Suppressor macrophage treated with lipopolysaccharide for 1 hour (primary cell): ENCODE results near the gene BGN.

Experiments
- DNase-seq, 3 donors: peaks; one replicate each; pipeline ENCODE4 v3.0.0-alpha.2; 2020 to 2022

The BGN gene

GRCh38 chrX:153486171-153486570 lies 8.6 kb upstream of the BGN start:
- no peak for DNase-seq

GRCh38 chrX:153487590-153488071 lies 7.1 kb upstream of the BGN start:
- DNase-seq, result no peak

- DNase-seq, result no peak
These were observed 6.4 kb upstream of the BGN start for GRCh38 chrX:153488231-153488914.

- no peak for DNase-seq
These were observed 4.4 kb upstream of the BGN start for GRCh38 chrX:153490217-153490930.

- no peak for DNase-seq
These were observed 3.3 kb upstream of the BGN start for GRCh38 chrX:153491351-153491914.

GRCh38 chrX:153491918-153492317 lies 2.9 kb upstream of the BGN start:
- no peak for DNase-seq

GRCh38 chrX:153492543-153492942 lies 2.2 kb upstream of the BGN start:
- no peak for DNase-seq

- no peak for DNase-seq
These were observed 1.7 kb upstream of the BGN start for GRCh38 chrX:153493085-153493484.

- DNase-seq, result peak; percentile 32 to 47 (median 40)
These were observed 719 bp upstream of the BGN start for GRCh38 chrX:153494061-153494460.

- DNase-seq, result no peak
These were observed 577 bp downstream of the BGN start for GRCh38 chrX:153495362-153495751.

GRCh38 chrX:153495903-153496589 lies 1.3 kb downstream of the BGN start:
- DNase-seq, result no peak

- DNase-seq, result no peak
These were observed 1.8 kb downstream of the BGN start for GRCh38 chrX:153496590-153496959.

- DNase-seq, result no peak
These were observed 3.7 kb downstream of the BGN start for GRCh38 chrX:153498453-153498852.

GRCh38 chrX:153499341-153499740 lies 4.6 kb downstream of the BGN start:
- no peak for DNase-seq

- DNase-seq, result no peak
These were observed 5.1 kb downstream of the BGN start for GRCh38 chrX:153499876-153500275.

GRCh38 chrX:153500676-153501280 lies 6.0 kb downstream of the BGN start:
- DNase-seq, result no peak

GRCh38 chrX:153501530-153501929 lies 6.8 kb downstream of the BGN start:
- no peak for DNase-seq

- DNase-seq, result no peak
These were observed 7.4 kb downstream of the BGN start for GRCh38 chrX:153502131-153502530.

- no peak for DNase-seq
These were observed 8.0 kb downstream of the BGN start for GRCh38 chrX:153502796-153503195.

GRCh38 chrX:153504445-153505016 lies 9.8 kb downstream of the BGN start:
- no peak for DNase-seq

GRCh38 chrX:153505361-153505760 lies 10.6 kb downstream of the BGN start:
- no peak for DNase-seq

- DNase-seq, result peak; percentile 68 to 89 (median 83)
These were observed 12.9 kb downstream of the BGN start for GRCh38 chrX:153507484-153508178.
